HCT116 (cell line): Measurements from ENCODE around the gene MAST4. TPM values are rescaled to one million over a fixed set of nuclear protein-coding genes. Genes with fewer than 3 reads are reported as not detected.

Experiments
- ATAC-seq: fragments of 200-7000 bp; cut with Tn5 transposase; 2 replicates; pipeline ENCODE4 v1.9.1; 2020; ENCODE audit warnings: mild to moderate bottlenecking, moderate library complexity
- BruUV-seq: library from RNA; stranded (reverse); fragments of 400-500 nt; replicated peaks from 2 replicates; lab custom pipeline; 2021; lab: Mats Ljungman, UMichigan
- CTCF ChIA-PET: fragments of 300-600 bp; sonication (Branson Sonifier 250); formaldehyde crosslinking; loops from one replicate; lab custom pipeline; 2021; ENCODE audit warnings: antibody characterized with exemption; lab: Charles Lee
- POLR2A ChIA-PET: fragments of 300-600, 350-600 bp; sonication (Branson Sonifier 250); formaldehyde crosslinking; loops from one replicate; lab custom pipeline; 2021; ENCODE audit warnings: antibody characterized with exemption; lab: Charles Lee
- RAD21 ChIA-PET, 2 experiments: fragments of 300-600 bp; sonication (Branson Sonifier 250); formaldehyde crosslinking; loops; one replicate each; lab custom pipeline; 2023; ENCODE audit warnings: low total read pairs in 2 of 2; ENCODE audit not compliant: uncharacterized antibody in 2 of 2, unreplicated experiment in 2 of 2, low non-redundant PET in 1 of 2; lab: Charles Lee
- DNase-seq: peaks from one replicate; pipeline ENCODE4 v3.0.0-alpha.2; 2010; ENCODE audit warnings: low read depth, low spot score
- H2AFZ ChIP-seq: fragments of 200-600 bp; shearing (Covaris generic), sonication (generic); 2 replicates; pipeline ENCODE4 v1.6.1; 2017; ENCODE audit warnings: low read depth, mixed run types, mixed read lengths, antibody characterized with exemption, low read length; ENCODE audit not compliant: poor library complexity, severe bottlenecking
- H3K27ac ChIP-seq: 2 replicates; pipeline ENCODE4 v1.5.1; 2012; ENCODE audit warnings: low read depth, low read length
- H3K27me3 ChIP-seq: fragments of 200-600 bp; sonication (generic); 2 replicates; pipeline ENCODE4 v1.6.1; 2016; ENCODE audit warnings: mixed run types, low read length, mixed read lengths; ENCODE audit not compliant: insufficient read depth
- H3K36me3 ChIP-seq, 2 experiments: fragments of 200-500 bp in 1 of 2; fragments of 200-600 bp in 1 of 2; sonication (Bioruptor generic) in 1 of 2; sonication (generic) in 1 of 2; 2 replicates each; pipeline versions ENCODE4 v1.5.1 to v1.6.1; 2014 to 2016; ENCODE audit warnings: low read length in 2 of 2, inconsistent platforms in 1 of 2, mixed read lengths in 1 of 2, mixed run types in 1 of 2; ENCODE audit not compliant: insufficient read depth in 2 of 2, control insufficient read depth in 1 of 2
- H3K4me1 ChIP-seq, 2 experiments: fragments of 200-600 bp in 1 of 2; sonication (generic) in 1 of 2; 2 replicates each; pipeline versions ENCODE4 v1.5.1 to v1.6.1; 2012 to 2017; ENCODE audit warnings: low read length in 2 of 2, inconsistent platforms in 1 of 2, mild to moderate bottlenecking in 1 of 2, mixed read lengths in 1 of 2, mixed run types in 1 of 2, moderate library complexity in 1 of 2; ENCODE audit not compliant: insufficient read depth in 2 of 2, control insufficient read depth in 1 of 2
- H3K4me2 ChIP-seq: fragments of 200-600 bp; sonication (generic); 2 replicates; pipeline ENCODE4 v1.6.1; 2017; ENCODE audit warnings: mixed run types, low read length, mixed read lengths
- H3K4me3 ChIP-seq, 2 experiments: fragments of 200-600 bp in 1 of 2; sonication (generic) in 1 of 2; replicated peaks in 1 of 2; 2 replicates each; pipeline ENCODE4 v1.5.1; 2011 to 2016; ENCODE audit warnings: low read length in 2 of 2, control low read depth in 1 of 2, low read depth in 1 of 2, mild to moderate bottlenecking in 1 of 2, mixed read lengths in 1 of 2, mixed run types in 1 of 2
- H3K79me2 ChIP-seq: fragments of 200-600 bp; sonication (generic); 2 replicates; pipeline ENCODE4 v1.6.1; 2017; ENCODE audit warnings: mild to moderate bottlenecking, mixed run types, low read length, moderate library complexity, mixed read lengths; ENCODE audit not compliant: insufficient read depth
- H3K9ac ChIP-seq: fragments of 200-600 bp; sonication (generic); 2 replicates; pipeline ENCODE4 v1.6.1; 2016; ENCODE audit warnings: low read length, mixed read lengths
- H3K9me2 ChIP-seq: fragments of 200-600 bp; sonication (generic), shearing (Covaris generic); 2 replicates; pipeline ENCODE4 v1.6.1; 2017; ENCODE audit warnings: mixed run types, mild to moderate bottlenecking, moderate library complexity; ENCODE audit not compliant: insufficient read depth
- H3K9me3 ChIP-seq, 2 experiments: fragments of 200-500 bp in 1 of 2; fragments of 200-600 bp in 1 of 2; sonication (Bioruptor generic) in 1 of 2; sonication (generic) in 1 of 2; 2 replicates each; pipeline ENCODE4 v1.6.1; 2014 to 2017; ENCODE audit warnings: low read length in 2 of 2, mixed read lengths in 2 of 2, inconsistent platforms in 1 of 2, low read depth in 1 of 2, mild to moderate bottlenecking in 1 of 2, mixed run types in 1 of 2, moderate library complexity in 1 of 2; ENCODE audit not compliant: control insufficient read depth in 1 of 2, insufficient read depth in 1 of 2
- H4K20me1 ChIP-seq: fragments of 200-600 bp; sonication (generic), shearing (Covaris generic); 2 replicates; pipeline ENCODE4 v1.6.1; 2017; ENCODE audit warnings: mixed run types, mild to moderate bottlenecking, moderate library complexity; ENCODE audit not compliant: insufficient read depth
- ATF3 ChIP-seq: IDR thresholded peaks from 2 replicates; pipeline ENCODE4 v1.6.1; 2012
- CBX3 ChIP-seq: IDR thresholded peaks from 2 replicates; pipeline ENCODE4 v1.6.1; 2012; ENCODE audit warnings: low read depth
- EGR1 ChIP-seq: IDR thresholded peaks from 2 replicates; pipeline ENCODE4 v1.6.1; 2012; ENCODE audit warnings: low read depth
- ELF1 ChIP-seq: IDR thresholded peaks from 2 replicates; pipeline ENCODE4 v1.6.1; 2012; ENCODE audit warnings: low read depth, borderline replicate concordance
- EZH2phosphoT487 ChIP-seq: fragments of 200-600 bp; IDR thresholded peaks from 2 replicates; pipeline ENCODE4 v1.6.1; 2018; ENCODE audit warnings: antibody characterized with exemption, borderline replicate concordance
- FOSL1 ChIP-seq: IDR thresholded peaks from 2 replicates; pipeline ENCODE4 v1.6.1; 2012; ENCODE audit warnings: low read depth
- JUND ChIP-seq: IDR thresholded peaks from 2 replicates; pipeline ENCODE4 v1.6.1; 2012
- POLR2A ChIP-seq: IDR thresholded peaks from 2 replicates; pipeline ENCODE4 v1.7.0; 2011; ENCODE audit warnings: borderline replicate concordance; ENCODE audit not compliant: insufficient read depth, insufficient read length; ENCODE audit errors: extremely low read depth
- REST ChIP-seq: IDR thresholded peaks from 2 replicates; pipeline ENCODE4 v1.6.1; 2012; ENCODE audit warnings: low read depth
- YY1 ChIP-seq: IDR thresholded peaks from 2 replicates; pipeline ENCODE4 v1.6.1; 2011; ENCODE audit warnings: low read length, low read depth, moderate library complexity, mild to moderate bottlenecking; ENCODE audit not compliant: insufficient replicate concordance; ENCODE audit errors: extremely low read depth
- ZBTB33 ChIP-seq: IDR thresholded peaks from 2 replicates; pipeline ENCODE4 v1.6.1; 2011; ENCODE audit warnings: mild to moderate bottlenecking, low read length, moderate library complexity; ENCODE audit not compliant: insufficient replicate concordance; ENCODE audit errors: extremely low read depth
- intact Hi-C: fragments of 100-400 bp; cut with micrococcal nuclease; formaldehyde crosslinking; loops from 2 replicates; pipeline ENCODE4 v1.10.0; 2022
- total RNA-seq: library from RNA; stranded (reverse); gene quantifications from one replicate; pipeline ENCODE4 v1.2.1, GENCODE V29; 2021; ENCODE audit not compliant: unreplicated experiment
- TF ChIP-seq, protein P1 (sequence below): IDR thresholded peaks from 2 replicates; pipeline ENCODE4 v1.6.1; 2012

MAST4 gene
- total RNA-seq, 1 experiment from 2014 or later, result 1.1 TPM

- Histone ChIP-seq H2AFZ (no peak overlapping the region), H3K4me3 (no peak overlapping the region), H3K4me2 (no peak overlapping the region), H3K27ac (no peak overlapping the region), H3K79me2 (no peaks in the 10 kb centered on the region), H3K4me1 (no peaks in the 10 kb centered on the region), H3K36me3 (no peaks in the 10 kb centered on the region), H3K9ac (no peak overlapping the region), H3K9me3 (no peaks in the 10 kb centered on the region), H3K9me2 (no peaks in the 10 kb centered on the region), H3K27me3 (peaks cover 48% of the 10 kb centered on the region), H4K20me1 (no peaks in the 10 kb centered on the region)
- intact Hi-C loops, result loop anchor here (5.0 kb wide), 1 partner anchor 553 kb away; no protein-coding TSS in a partner anchor
- ATAC-seq (no peak), DNase-seq (no peak)
- ChIA-PET RAD21 (no interaction called here), POLR2A (no interaction called here), CTCF (no interaction called here)
- BruUV-seq, result no TSS peak
- TF ChIP-seq ELF1, result no peak
- no peak for TF ChIP-seq FOSL1
- no peak for TF ChIP-seq ATF3
- no peak for TF ChIP-seq EZH2phosphoT487
- TF ChIP-seq, protein P1, sequence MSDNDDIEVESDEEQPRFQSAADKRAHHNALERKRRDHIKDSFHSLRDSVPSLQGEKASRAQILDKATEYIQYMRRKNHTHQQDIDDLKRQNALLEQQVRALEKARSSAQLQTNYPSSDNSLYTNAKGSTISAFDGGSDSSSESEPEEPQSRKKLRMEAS, result no peak
- TF ChIP-seq CBX3, result no peak
- no peak for TF ChIP-seq JUND
- no peak for TF ChIP-seq REST
- no peak for TF ChIP-seq POLR2A
- no peak for TF ChIP-seq ZBTB33
- no peak for TF ChIP-seq EGR1
- TF ChIP-seq YY1, result no peak
Observed at GRCh38 chr5:66860199-66860975, 264.2 kb downstream of the MAST4 start.
